Measurements from ENCODE around the gene FAT1. TPM values are rescaled to one million over a fixed set of nuclear protein-coding genes. Genes with fewer than 3 reads are reported as not detected.

FAT1 gene
- total and polyA plus RNA-seq, 3 donors from 2014 or later = 51.5 to 157 (median 118) TPM

GRCh38 chr4:186566068-186566467, 157.6 kb downstream of the FAT1 start:
- H3K9me3 ChIP-seq = no peaks in the 10 kb centered on the region
- H3K4me3 ChIP-seq = no peak overlapping the region
- peaks cover 10% of the 10 kb centered on the region for H3K4me1 ChIP-seq
- TF ChIP-seq, protein P1, sequence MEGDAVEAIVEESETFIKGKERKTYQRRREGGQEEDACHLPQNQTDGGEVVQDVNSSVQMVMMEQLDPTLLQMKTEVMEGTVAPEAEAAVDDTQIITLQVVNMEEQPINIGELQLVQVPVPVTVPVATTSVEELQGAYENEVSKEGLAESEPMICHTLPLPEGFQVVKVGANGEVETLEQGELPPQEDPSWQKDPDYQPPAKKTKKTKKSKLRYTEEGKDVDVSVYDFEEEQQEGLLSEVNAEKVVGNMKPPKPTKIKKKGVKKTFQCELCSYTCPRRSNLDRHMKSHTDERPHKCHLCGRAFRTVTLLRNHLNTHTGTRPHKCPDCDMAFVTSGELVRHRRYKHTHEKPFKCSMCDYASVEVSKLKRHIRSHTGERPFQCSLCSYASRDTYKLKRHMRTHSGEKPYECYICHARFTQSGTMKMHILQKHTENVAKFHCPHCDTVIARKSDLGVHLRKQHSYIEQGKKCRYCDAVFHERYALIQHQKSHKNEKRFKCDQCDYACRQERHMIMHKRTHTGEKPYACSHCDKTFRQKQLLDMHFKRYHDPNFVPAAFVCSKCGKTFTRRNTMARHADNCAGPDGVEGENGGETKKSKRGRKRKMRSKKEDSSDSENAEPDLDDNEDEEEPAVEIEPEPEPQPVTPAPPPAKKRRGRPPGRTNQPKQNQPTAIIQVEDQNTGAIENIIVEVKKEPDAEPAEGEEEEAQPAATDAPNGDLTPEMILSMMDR (IDR thresholded peaks at IDR 0.05) = no peak
- TF ChIP-seq POLR2A (IDR thresholded peaks at IDR 0.05) = no peak
- no peak for DNase-seq
- H3K27ac ChIP-seq = no peak overlapping the region
- H3K36me3 ChIP-seq (ENCODE audit: low read depth, missing control alignments) = no peaks in the 10 kb centered on the region
- intact Hi-C loops (cut with DNase I; ENCODE audit: low total_unique reads) = no loop called here
- WGBS, 2 donors = 85 to 88% methylated on average over 7 of the region's 7 CpGs
- H3K27me3 ChIP-seq = no peaks in the 10 kb centered on the region

DNA sequence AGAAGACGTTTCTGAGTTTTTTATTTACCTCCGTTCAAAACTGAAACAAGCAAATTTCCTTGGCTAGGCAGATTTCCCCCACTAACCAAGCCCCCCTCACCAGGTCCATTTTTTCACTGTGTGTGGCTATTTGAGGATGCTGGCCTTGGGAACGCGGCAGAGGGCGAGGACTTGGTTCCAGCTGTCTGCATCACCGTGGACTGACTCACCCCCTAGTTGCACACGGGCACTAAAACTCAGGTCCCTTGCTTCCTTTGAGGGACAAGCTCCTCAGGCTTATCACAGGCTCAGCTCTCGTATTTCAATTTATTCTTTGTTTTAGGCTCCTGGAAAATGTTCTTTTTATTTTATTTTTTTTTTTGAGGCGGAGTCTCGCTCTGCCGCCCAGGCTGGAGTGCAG, 159.9 kb downstream of the FAT1 start:
- H3K9me3 ChIP-seq = no peaks in the 10 kb centered on the region
- intact Hi-C loops (cut with DNase I; ENCODE audit: low total_unique reads) = no loop called here
- no peak overlapping the region for H3K27ac ChIP-seq
- peak overlapping the region in 1 of 2 donors; percentile 21 for H3K4me3 ChIP-seq
- no peaks in the 10 kb centered on the region for H3K27me3 ChIP-seq
- TF ChIP-seq, protein P1 (IDR thresholded peaks at IDR 0.05) = no peak
- TF ChIP-seq POLR2A (IDR thresholded peaks at IDR 0.05) = no peak
- no peaks in the 10 kb centered on the region for H3K4me1 ChIP-seq
- no peak for DNase-seq
- 41 to 50% methylated on average over 11 of the region's 11 CpGs for WGBS, 2 donors
- no peaks in the 10 kb centered on the region for H3K36me3 ChIP-seq (ENCODE audit: low read depth, missing control alignments)

DNA sequence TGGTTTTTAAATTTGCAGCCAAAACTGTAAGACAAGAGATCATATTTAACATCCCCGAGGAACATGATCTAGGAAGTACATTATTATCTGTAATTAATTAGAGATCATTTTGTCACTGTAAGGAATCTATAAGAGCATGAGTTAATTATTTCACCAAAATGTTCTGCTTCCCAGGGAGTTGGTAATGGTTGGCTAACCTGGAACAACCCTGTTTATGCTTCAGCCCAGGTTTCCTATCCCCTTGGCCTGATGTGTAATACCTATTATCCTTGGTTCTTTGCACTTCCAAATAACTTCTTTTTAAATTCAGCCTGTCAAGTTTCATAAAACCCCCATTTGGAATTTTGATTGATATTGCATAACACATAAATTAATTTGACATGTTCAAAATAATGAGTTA, 161.9 kb downstream of the FAT1 start:
- 81 to 91% methylated on average over 1 of the region's 1 CpG for WGBS, 2 donors
- DNase-seq = no peak

DNA sequence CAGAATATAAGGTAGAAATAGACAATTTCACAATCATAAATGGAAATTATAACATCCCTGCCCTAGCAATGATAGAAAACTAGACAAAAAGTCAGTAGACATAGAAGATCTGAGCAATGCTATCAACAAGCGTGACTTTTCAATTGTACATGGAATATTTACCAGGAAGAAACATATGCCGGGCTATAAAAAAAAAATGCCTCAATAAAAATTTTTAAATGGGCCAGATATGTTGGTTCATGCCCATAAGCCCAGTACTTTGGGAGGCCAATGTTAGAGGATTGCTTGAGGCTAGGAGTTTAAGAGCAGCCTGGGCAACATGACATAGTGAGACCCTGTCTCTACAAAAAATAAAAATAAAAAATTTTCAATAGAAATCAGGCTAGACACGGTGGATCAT, 163.0 kb downstream of the FAT1 start:
- Histone ChIP-seq H3K4me1 (no peaks in the 10 kb centered on the region), H3K4me3 (no peak overlapping the region), H3K36me3 (ENCODE audit: low read depth, missing control alignments) (no peaks in the 10 kb centered on the region), H3K27me3 (no peaks in the 10 kb centered on the region), H3K9me3 (no peaks in the 10 kb centered on the region), H3K27ac (no peak overlapping the region)
- TF ChIP-seq, protein P1 (IDR thresholded peaks at IDR 0.05) = no peak
- TF ChIP-seq POLR2A (IDR thresholded peaks at IDR 0.05) = no peak
- 90 to 91% methylated on average over 3 of the region's 3 CpGs for WGBS, 2 donors
- DNase-seq = no peak
- intact Hi-C loops (cut with DNase I; ENCODE audit: low total_unique reads) = no loop called here

More for the DNA sequence above, 161.9 kb downstream of the FAT1 start:
- no peak for TF ChIP-seq POLR2A (IDR thresholded peaks at IDR 0.05)
- TF ChIP-seq, protein P1 (IDR thresholded peaks at IDR 0.05) = no peak
- no peaks in the 10 kb centered on the region for H3K4me1 ChIP-seq
- H3K27ac ChIP-seq = no peak overlapping the region
- no peak overlapping the region for H3K4me3 ChIP-seq
- H3K36me3 ChIP-seq (ENCODE audit: low read depth, missing control alignments) = no peaks in the 10 kb centered on the region
- intact Hi-C loops (cut with DNase I; ENCODE audit: low total_unique reads) = no loop called here
- no peaks in the 10 kb centered on the region for H3K9me3 ChIP-seq
- H3K27me3 ChIP-seq = no peaks in the 10 kb centered on the region

GRCh38 chr4:186557486-186557885, 166.2 kb downstream of the FAT1 start:
- Histone ChIP-seq H3K27me3 (no peaks in the 10 kb centered on the region), H3K4me1 (peaks cover 3% of the 10 kb centered on the region), H3K36me3 (ENCODE audit: low read depth, missing control alignments) (no peaks in the 10 kb centered on the region), H3K4me3 (no peak overlapping the region), H3K9me3 (no peaks in the 10 kb centered on the region), H3K27ac (no peak overlapping the region)
- 72 to 76% methylated on average over 3 of the region's 3 CpGs for WGBS, 2 donors
- TF ChIP-seq POLR2A (IDR thresholded peaks at IDR 0.05) = no peak
- TF ChIP-seq, protein P1 (IDR thresholded peaks at IDR 0.05) = no peak
- intact Hi-C loops (cut with DNase I; ENCODE audit: low total_unique reads) = no loop called here
- no peak for DNase-seq

Measured in testis (tissue), 3 donors.